Suprapubic skin (tissue), 4 donors: ENCODE measurements around the gene ASB3. TPM values are rescaled to one million over a fixed set of nuclear protein-coding genes. Genes with fewer than 3 reads are reported as not detected.

Source experiments
- DNase-seq, 2 donors: peaks; one replicate each; pipeline ENCODE4 v3.0.0-alpha.2; 2019; ENCODE audit warnings: low spot score in 2 of 2
- H3K27ac ChIP-seq: fragments of 200-600 bp; sonication (generic); one replicate; pipeline ENCODE4 v1.5.1; 2019
- H3K27me3 ChIP-seq: fragments of 200-600 bp; sonication (generic); one replicate; pipeline ENCODE4 v1.5.1; 2019
- H3K36me3 ChIP-seq: fragments of 200-600 bp; sonication (generic); one replicate; pipeline ENCODE4 v1.5.1; 2019
- H3K4me1 ChIP-seq: fragments of 200-600 bp; sonication (generic); one replicate; pipeline ENCODE4 v1.5.1; 2019
- H3K4me3 ChIP-seq: fragments of 200-600 bp; sonication (generic); one replicate; pipeline ENCODE4 v1.5.1; 2019; ENCODE audit warnings: mild to moderate bottlenecking
- H3K9me3 ChIP-seq: fragments of 200-600 bp; sonication (generic); one replicate; pipeline ENCODE4 v1.5.1; 2019
- EP300 ChIP-seq: sonication (generic); formaldehyde crosslinking; IDR thresholded peaks from one replicate; pipeline ENCODE4 v1.6.1; 2017; ENCODE audit warnings: antibody characterized with exemption
- POLR2A ChIP-seq, 2 donors: fragments of 450-650 bp; IDR thresholded peaks; one replicate each; pipeline ENCODE4 v1.6.1; 2017; ENCODE audit warnings: antibody characterized with exemption in 2 of 2, mild to moderate bottlenecking in 2 of 2, moderate library complexity in 2 of 2
- POLR2AphosphoS5 ChIP-seq, 3 donors: sonication (generic); formaldehyde crosslinking; IDR thresholded peaks; one replicate each; pipeline ENCODE4 v1.6.1; 2017; ENCODE audit warnings: antibody characterized with exemption in 3 of 3
- WGBS: methylation state at CpG from one replicate; pipeline ENCODE4 v1.1.5; 2018; 5-methylcytosine and 5-hydroxymethylcytosine counted together
- total RNA-seq, 4 donors: library from RNA; depleted of rRNA; stranded (reverse); fragments of >200 nt; gene quantifications; one replicate each; pipeline ENCODE4 v1.1.0, GENCODE V29; 2016
- TF ChIP-seq, protein P1 (sequence below), 2 donors: fragments of 200-600 bp in 1 of 2; fragments of 450-650 bp in 1 of 2; sonication (generic) in 1 of 2; IDR thresholded peaks; one replicate each; pipeline ENCODE4 v1.5.1; 2016 to 2019; ENCODE audit warnings: antibody characterized with exemption in 2 of 2, mild to moderate bottlenecking in 1 of 2, moderate library complexity in 1 of 2

The ASB3 gene
- total RNA-seq, 4 donors from 2014 or later: 9.8 to 28.8 (median 12.6) TPM

DNA sequence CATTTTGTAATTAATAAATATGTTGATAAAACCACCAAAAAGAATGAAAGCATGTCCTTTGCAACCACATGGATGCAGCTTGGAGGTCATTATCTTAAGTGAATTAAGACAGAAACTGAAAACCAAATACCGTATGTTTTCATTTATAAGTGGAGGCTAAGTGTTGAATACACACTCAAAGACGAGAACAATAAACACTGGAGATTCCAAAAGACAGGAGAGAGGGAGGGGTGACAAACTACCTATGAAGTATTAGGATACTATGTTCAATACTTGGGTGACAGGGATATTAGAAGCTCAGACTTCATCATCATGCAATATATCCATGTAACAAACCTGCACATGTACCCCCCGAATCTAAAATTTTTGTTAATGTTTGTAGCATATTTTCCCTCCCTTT is 7.1 kb upstream of the ASB3 start:
- WGBS: 83% methylated on average over 3 of the region's 3 CpGs
- TF ChIP-seq, protein P1, sequence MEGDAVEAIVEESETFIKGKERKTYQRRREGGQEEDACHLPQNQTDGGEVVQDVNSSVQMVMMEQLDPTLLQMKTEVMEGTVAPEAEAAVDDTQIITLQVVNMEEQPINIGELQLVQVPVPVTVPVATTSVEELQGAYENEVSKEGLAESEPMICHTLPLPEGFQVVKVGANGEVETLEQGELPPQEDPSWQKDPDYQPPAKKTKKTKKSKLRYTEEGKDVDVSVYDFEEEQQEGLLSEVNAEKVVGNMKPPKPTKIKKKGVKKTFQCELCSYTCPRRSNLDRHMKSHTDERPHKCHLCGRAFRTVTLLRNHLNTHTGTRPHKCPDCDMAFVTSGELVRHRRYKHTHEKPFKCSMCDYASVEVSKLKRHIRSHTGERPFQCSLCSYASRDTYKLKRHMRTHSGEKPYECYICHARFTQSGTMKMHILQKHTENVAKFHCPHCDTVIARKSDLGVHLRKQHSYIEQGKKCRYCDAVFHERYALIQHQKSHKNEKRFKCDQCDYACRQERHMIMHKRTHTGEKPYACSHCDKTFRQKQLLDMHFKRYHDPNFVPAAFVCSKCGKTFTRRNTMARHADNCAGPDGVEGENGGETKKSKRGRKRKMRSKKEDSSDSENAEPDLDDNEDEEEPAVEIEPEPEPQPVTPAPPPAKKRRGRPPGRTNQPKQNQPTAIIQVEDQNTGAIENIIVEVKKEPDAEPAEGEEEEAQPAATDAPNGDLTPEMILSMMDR (IDR thresholded peaks at IDR 0.05): no peak
- TF ChIP-seq POLR2AphosphoS5 (IDR thresholded peaks at IDR 0.05): no peak
- TF ChIP-seq EP300: no peak
- no peak for TF ChIP-seq POLR2A (IDR thresholded peaks at IDR 0.05)
- H3K36me3 ChIP-seq: peaks cover 21% of the 10 kb centered on the region
- no peak overlapping the region for H3K27ac ChIP-seq
- H3K9me3 ChIP-seq: no peaks in the 10 kb centered on the region
- no peak for DNase-seq
- H3K4me3 ChIP-seq: no peak overlapping the region
- H3K4me1 ChIP-seq: peaks cover 2% of the 10 kb centered on the region
- H3K27me3 ChIP-seq: no peaks in the 10 kb centered on the region

DNA sequence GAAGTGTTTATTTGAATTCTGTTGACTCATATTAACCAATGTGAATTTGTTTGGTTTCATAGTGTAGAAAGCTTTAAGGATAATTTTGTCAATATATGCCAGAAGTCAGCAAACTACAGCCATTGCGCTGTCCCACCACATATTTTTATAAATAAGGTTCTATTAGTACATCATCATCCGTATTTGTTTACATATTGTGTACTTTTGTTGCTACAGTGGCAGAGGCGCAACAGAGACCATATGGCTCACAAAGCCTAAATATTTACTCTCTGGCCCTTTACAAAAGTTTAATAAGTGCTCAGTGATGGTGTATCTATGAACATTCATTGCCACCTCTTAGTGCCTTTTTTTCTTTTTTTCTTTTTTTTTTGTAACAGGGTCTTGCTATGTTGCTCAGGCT is 6.5 kb upstream of the ASB3 start:
- 87% methylated on average over 3 of the region's 3 CpGs for WGBS

DNA sequence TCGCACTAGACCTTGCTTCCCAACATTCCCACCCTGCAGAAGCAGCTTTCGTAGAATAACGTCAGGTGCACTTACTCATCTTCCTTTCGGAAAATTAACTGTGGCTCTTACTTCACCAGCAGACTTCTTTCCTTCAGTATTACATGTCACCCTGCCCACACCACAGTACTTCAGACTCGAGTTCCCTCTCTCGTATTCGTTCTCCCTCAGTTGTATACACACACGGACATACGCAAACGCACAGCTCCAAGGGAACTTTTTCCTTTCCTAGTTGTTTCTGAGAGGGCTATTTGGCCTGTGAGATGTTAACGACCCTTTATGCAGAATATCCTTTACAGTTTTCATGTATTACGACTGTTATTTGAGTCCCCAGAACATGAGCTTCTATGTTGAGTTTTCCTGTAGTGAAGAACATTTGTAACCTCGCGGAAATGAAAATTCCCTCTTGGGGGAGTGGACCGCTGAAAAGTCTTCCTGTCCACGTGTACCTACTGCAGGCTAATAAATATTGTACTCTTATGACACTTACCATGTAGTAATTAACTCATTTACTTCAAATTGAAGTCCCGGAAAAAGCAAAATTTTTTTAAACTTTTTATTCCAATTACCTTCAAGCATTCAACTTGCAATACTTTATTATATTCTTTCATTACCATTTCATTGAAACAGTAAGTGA is 999 bp upstream of the ASB3 start:
- Histone ChIP-seq H3K27me3 (no peaks in the 10 kb centered on the region), H3K4me3 (peak overlapping the region; percentile 75), H3K9me3 (no peaks in the 10 kb centered on the region), H3K4me1 (peaks cover 41% of the 10 kb centered on the region), H3K36me3 (no peaks in the 10 kb centered on the region), H3K27ac (peak overlapping the region; percentile 83)
- TF ChIP-seq, protein P1 (IDR thresholded peaks at IDR 0.05): no peak
- TF ChIP-seq EP300 (no peak), POLR2AphosphoS5 (IDR thresholded peaks at IDR 0.05) (no peak), POLR2A (IDR thresholded peaks at IDR 0.05) (no peak)
- WGBS: 2% methylated on average over 17 of the region's 17 CpGs
- no peak for DNase-seq

More for the DNA sequence above, 6.5 kb upstream of the ASB3 start:
- no peak for TF ChIP-seq POLR2AphosphoS5 (IDR thresholded peaks at IDR 0.05)
- DNase-seq: no peak
- no peak overlapping the region for H3K27ac ChIP-seq
- no peaks in the 10 kb centered on the region for H3K9me3 ChIP-seq
- no peak overlapping the region for H3K4me3 ChIP-seq
- H3K36me3 ChIP-seq: peaks cover 15% of the 10 kb centered on the region
- no peaks in the 10 kb centered on the region for H3K27me3 ChIP-seq
- H3K4me1 ChIP-seq: peaks cover 8% of the 10 kb centered on the region

DNA sequence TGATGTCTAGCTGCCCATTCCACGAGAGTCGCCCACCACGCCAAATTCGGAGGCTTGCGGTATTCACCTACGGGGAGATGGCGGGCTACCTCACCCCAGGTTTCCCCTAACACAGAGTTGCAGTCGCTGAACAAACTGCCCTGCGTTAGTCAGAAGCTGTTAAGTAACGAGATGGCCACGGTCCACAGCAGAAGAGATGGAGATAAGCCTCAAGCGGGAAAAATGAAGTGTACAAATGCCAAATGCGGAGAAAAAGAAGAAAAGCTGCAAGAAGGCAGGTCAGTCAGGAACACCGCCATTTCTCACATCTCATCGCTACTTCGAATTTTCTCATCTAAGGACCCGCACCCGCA is 425 bp downstream of the ASB3 start:
- no peaks in the 10 kb centered on the region for H3K27me3 ChIP-seq
- peak overlapping the region; percentile 83 for H3K27ac ChIP-seq
- peak overlapping the region; percentile 75 for H3K4me3 ChIP-seq
- DNase-seq: no peak
- no peaks in the 10 kb centered on the region for H3K36me3 ChIP-seq
- 0% methylated on average over 18 of the region's 18 CpGs for WGBS
- no peaks in the 10 kb centered on the region for H3K9me3 ChIP-seq
- H3K4me1 ChIP-seq: peaks cover 41% of the 10 kb centered on the region
- TF ChIP-seq POLR2A (IDR thresholded peaks at IDR 0.05) (no peak), EP300 (no peak), POLR2AphosphoS5 (IDR thresholded peaks at IDR 0.05) (no peak)
- TF ChIP-seq, protein P1 (IDR thresholded peaks at IDR 0.05): no peak

DNA sequence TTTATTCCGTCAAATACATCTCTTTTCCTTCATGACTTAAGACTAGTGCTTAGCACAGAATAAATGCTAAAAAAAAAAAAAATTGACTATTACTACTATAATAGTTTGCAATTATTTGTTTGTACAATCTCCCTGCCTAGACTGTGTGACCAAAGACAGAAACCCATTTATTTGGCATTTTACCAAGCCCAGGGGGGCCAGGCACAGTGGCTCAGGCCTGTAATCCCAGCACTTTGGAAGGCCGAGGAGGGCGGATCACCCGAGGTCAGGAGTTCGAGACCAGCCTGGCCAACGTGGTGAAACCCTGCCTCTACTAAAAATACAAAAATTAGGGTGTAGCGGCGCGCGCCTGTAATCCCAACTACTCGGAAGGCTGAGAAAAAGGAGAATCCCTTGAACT is 1.4 kb downstream of the ASB3 start:
- H3K4me3 ChIP-seq: peak overlapping the region; percentile 75

More for the DNA sequence above, 1.4 kb downstream of the ASB3 start:
- Histone ChIP-seq H3K9me3 (no peaks in the 10 kb centered on the region), H3K27ac (no peak overlapping the region), H3K36me3 (no peaks in the 10 kb centered on the region), H3K27me3 (no peaks in the 10 kb centered on the region), H3K4me1 (peaks cover 41% of the 10 kb centered on the region)
- WGBS: 49% methylated on average over 11 of the region's 11 CpGs
- no peak for DNase-seq
- TF ChIP-seq, protein P1 (IDR thresholded peaks at IDR 0.05): no peak
- no peak for TF ChIP-seq POLR2A (IDR thresholded peaks at IDR 0.05)
- TF ChIP-seq EP300: no peak
- no peak for TF ChIP-seq POLR2AphosphoS5 (IDR thresholded peaks at IDR 0.05)
